Kidney (tissue), 14 donors: Measurements from ENCODE around the gene ADAMTS12. TPM values are rescaled to one million over a fixed set of nuclear protein-coding genes. Genes with fewer than 3 reads are reported as not detected.

Experiments used
- DNase-seq, 5 donors: peaks; one replicate each; pipeline ENCODE4 v3.0.0-alpha.2; 2013 to 2020
- FAIRE-seq: peaks from 2 replicates; lab custom pipeline; 2012; peaks lifted over from hg19 to GRCh38; lab: Jason Lieb, UNC
- H3K27ac ChIP-seq, 2 donors: one replicate each; pipeline ENCODE4 v1.7.0; 2013; ENCODE audit warnings: low read depth in 2 of 2, low read length in 2 of 2, inconsistent platforms in 1 of 2
- H3K27me3 ChIP-seq: one replicate; pipeline ENCODE4 v1.7.1; 2013; ENCODE audit warnings: low read length, inconsistent platforms; ENCODE audit not compliant: control insufficient read depth, insufficient read depth
- H3K36me3 ChIP-seq, 3 donors: one replicate each; pipeline versions ENCODE4 v1.7.0 to v1.7.1; 2013; ENCODE audit warnings: low read length in 3 of 3, control low read depth in 1 of 3, inconsistent platforms in 1 of 3; ENCODE audit not compliant: insufficient read depth in 3 of 3, control insufficient read depth in 2 of 3
- H3K4me1 ChIP-seq, 3 donors: one replicate each; pipeline versions ENCODE4 v1.7.0 to v1.7.1; 2013; ENCODE audit warnings: low read length in 3 of 3, inconsistent platforms in 1 of 3, low read depth in 1 of 3; ENCODE audit not compliant: control insufficient read depth in 2 of 3, insufficient read depth in 2 of 3
- H3K4me3 ChIP-seq, 3 donors: one replicate each; pipeline versions ENCODE4 v1.7.0 to v1.8.1; 2013; ENCODE audit warnings: low read length in 3 of 3, control low read depth in 1 of 3, inconsistent platforms in 1 of 3
- H3K9ac ChIP-seq, 3 donors: one replicate each; pipeline versions ENCODE4 v1.7.0 to v1.7.1; 2013; ENCODE audit warnings: low read length in 3 of 3, control low read depth in 1 of 3, inconsistent platforms in 1 of 3
- H3K9me3 ChIP-seq, 3 donors: one replicate each; pipeline versions ENCODE4 v1.7.0 to v1.7.1; 2013; ENCODE audit warnings: low read length in 3 of 3, control low read depth in 1 of 3, inconsistent platforms in 1 of 3; ENCODE audit not compliant: control insufficient read depth in 2 of 3, insufficient read depth in 1 of 3
- CTCF ChIP-seq: IDR thresholded peaks from 3 replicates; pipeline ENCODE4 v1.5.1; 2012; ENCODE audit warnings: mild to moderate bottlenecking, moderate library complexity, borderline replicate concordance; ENCODE audit not compliant: insufficient read depth; ENCODE audit errors: extremely low read depth
- intact Hi-C: fragments of 100-400 bp; cut with DNase I; formaldehyde crosslinking; loops from one replicate; pipeline ENCODE4 v1.11.1; 2022
- polyA plus RNA-seq: library from polyadenylated mRNA; stranded (reverse); fragments of 350-450 nt; fragmentation: Illumina TruSeq; extraction: RNeasy Lipid Tissue Mini Kit (QIAGEN cat#74804); gene quantifications from one replicate; pipeline ENCODE4 v1.2.3, GENCODE V29; 2014; ENCODE audit warnings: low read depth, low replicate concordance; ENCODE audit not compliant: insufficient read depth
- total RNA-seq: library from RNA; stranded (reverse); fragmentation: NEBNext Ultra II Directional; extraction: Animal tissue kit (Norgen Biotek cat#: 25700); gene quantifications from one replicate; pipeline ENCODE4 v1.2.1, GENCODE V29; 2021
- donor health status: control.
- donor health status: control.
- donor health status: control.
- donor health status: control.
- donor health status: control.
- donor health status: DM: yes; HTN: yes; CAD: no.
- donor health status: Normal renal cell carcinoma (clear cell type).

The ADAMTS12 gene
- total and polyA plus RNA-seq, 2 donors from 2014 or later, result 0.75 to 2.0 TPM

GRCh38 chr5:33793836-33794549, 97.8 kb downstream of the ADAMTS12 start:
- Histone ChIP-seq H3K9me3 (no peaks in the 10 kb centered on the region), H3K4me1 (peaks cover 0 to 5% (median 0%) of the 10 kb centered on the region in 3 donors), H3K9ac (no peak overlapping the region), H3K27ac (no peak overlapping the region), H3K36me3 (no peaks in the 10 kb centered on the region), H3K4me3 (no peak overlapping the region), H3K27me3 (no peaks in the 10 kb centered on the region)
- intact Hi-C loops, result no loop called here
- DNase-seq (peak in 1 of 5 donors; percentile 31), FAIRE-seq (no peak)
- no peak for TF ChIP-seq CTCF

DNA sequence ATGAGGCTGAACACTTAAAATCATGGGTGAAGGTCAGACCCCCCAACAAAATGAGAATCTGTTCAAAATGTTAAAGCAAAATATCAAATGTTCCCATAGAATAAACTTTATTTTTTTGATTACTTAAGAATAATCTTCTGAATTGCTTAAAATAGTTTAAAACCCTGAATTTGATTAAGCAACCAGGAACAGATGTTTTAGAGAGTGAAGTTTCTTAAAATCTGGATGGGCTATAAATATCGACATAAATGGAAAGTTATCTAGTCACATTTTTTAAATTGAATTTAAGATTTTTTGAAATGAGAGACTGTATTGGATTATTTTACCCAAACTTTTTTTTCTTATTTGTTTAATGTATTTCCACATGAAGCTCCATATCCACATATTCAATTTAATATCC, 98.5 kb downstream of the ADAMTS12 start:
- no peak overlapping the region for H3K9ac ChIP-seq
- H3K4me1 ChIP-seq, result peaks cover 0 to 5% (median 0%) of the 10 kb centered on the region in 3 donors
- H3K27me3 ChIP-seq, result no peaks in the 10 kb centered on the region
- H3K27ac ChIP-seq, result no peak overlapping the region
- FAIRE-seq (no peak), DNase-seq (no peak)
- intact Hi-C loops, result no loop called here
- no peaks in the 10 kb centered on the region for H3K9me3 ChIP-seq
- no peak for TF ChIP-seq CTCF
- no peaks in the 10 kb centered on the region for H3K36me3 ChIP-seq
- H3K4me3 ChIP-seq, result no peak overlapping the region

- H3K4me3 ChIP-seq, result no peak overlapping the region
- no peak overlapping the region for H3K9ac ChIP-seq
- peaks cover 0 to 5% (median 0%) of the 10 kb centered on the region in 3 donors for H3K4me1 ChIP-seq
- no peaks in the 10 kb centered on the region for H3K36me3 ChIP-seq
- DNase-seq, result no peak
- no peaks in the 10 kb centered on the region for H3K9me3 ChIP-seq
- FAIRE-seq, result no peak
- no peak overlapping the region for H3K27ac ChIP-seq
- no peak for TF ChIP-seq CTCF
- intact Hi-C loops, result no loop called here
- no peaks in the 10 kb centered on the region for H3K27me3 ChIP-seq
Measured at GRCh38 chr5:33792559-33792958, 99.2 kb downstream of the ADAMTS12 start.

GRCh38 chr5:33789567-33789957, 102.2 kb downstream of the ADAMTS12 start:
- no peaks in the 10 kb centered on the region for H3K36me3 ChIP-seq
- no peaks in the 10 kb centered on the region for H3K9me3 ChIP-seq
- no peak for TF ChIP-seq CTCF
- H3K9ac ChIP-seq, result no peak overlapping the region
- DNase-seq (no peak), FAIRE-seq (no peak)
- H3K27ac ChIP-seq, result no peak overlapping the region
- H3K4me1 ChIP-seq, result peaks cover 0 to 5% (median 0%) of the 10 kb centered on the region in 3 donors
- intact Hi-C loops, result no loop called here
- H3K4me3 ChIP-seq, result no peak overlapping the region
- H3K27me3 ChIP-seq, result no peaks in the 10 kb centered on the region
